Measurements from ENCODE around the gene NDOR1. TPM values are rescaled to one million over a fixed set of nuclear protein-coding genes. Genes with fewer than 3 reads are reported as not detected.

The NDOR1 gene
- total RNA-seq, 4 donors from 2014 or later: 5.3 to 11.2 (median 7.7) TPM

DNA sequence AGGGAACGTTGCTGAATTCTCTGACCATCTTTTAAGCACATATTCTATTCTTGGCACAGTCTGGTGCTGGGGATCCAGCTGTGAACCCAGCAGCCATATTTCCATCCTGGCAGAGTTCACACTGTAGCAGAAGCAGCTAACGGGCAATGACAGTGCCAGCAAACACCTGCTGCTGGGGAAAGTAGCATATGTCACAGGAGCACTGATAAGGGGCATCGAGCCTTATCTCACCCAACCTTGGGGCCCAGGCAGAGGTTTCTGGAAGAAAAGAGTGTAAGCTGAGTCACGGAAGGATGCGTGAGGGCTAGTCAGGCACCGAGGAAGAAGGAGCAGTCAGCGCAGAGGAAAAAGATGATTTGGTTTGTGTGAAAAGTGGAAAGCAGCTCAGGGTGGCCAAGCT is 1.1 kb downstream of the NDOR1 start:
- H3K4me1 ChIP-seq: peaks cover 32 to 53% (median 40%) of the 10 kb centered on the region in 3 donors
- DNase-seq: no peak
- H3K27me3 ChIP-seq: no peaks in the 10 kb centered on the region
- H3K9me3 ChIP-seq: no peaks in the 10 kb centered on the region
- peaks cover 0 to 26% (median 4%) of the 10 kb centered on the region in 3 donors for H3K36me3 ChIP-seq
- TF ChIP-seq POLR2A (IDR thresholded peaks at IDR 0.05): no peak
- TF ChIP-seq, protein P1, sequence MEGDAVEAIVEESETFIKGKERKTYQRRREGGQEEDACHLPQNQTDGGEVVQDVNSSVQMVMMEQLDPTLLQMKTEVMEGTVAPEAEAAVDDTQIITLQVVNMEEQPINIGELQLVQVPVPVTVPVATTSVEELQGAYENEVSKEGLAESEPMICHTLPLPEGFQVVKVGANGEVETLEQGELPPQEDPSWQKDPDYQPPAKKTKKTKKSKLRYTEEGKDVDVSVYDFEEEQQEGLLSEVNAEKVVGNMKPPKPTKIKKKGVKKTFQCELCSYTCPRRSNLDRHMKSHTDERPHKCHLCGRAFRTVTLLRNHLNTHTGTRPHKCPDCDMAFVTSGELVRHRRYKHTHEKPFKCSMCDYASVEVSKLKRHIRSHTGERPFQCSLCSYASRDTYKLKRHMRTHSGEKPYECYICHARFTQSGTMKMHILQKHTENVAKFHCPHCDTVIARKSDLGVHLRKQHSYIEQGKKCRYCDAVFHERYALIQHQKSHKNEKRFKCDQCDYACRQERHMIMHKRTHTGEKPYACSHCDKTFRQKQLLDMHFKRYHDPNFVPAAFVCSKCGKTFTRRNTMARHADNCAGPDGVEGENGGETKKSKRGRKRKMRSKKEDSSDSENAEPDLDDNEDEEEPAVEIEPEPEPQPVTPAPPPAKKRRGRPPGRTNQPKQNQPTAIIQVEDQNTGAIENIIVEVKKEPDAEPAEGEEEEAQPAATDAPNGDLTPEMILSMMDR (IDR thresholded peaks at IDR 0.05): no peak
- intact Hi-C loops (cut with DNase I): no loop called here
- 73 to 79% methylated on average over 6 of the region's 7 CpGs for WGBS, 2 donors
- peak overlapping the region in 1 of 4 donors; percentile 88 for H3K27ac ChIP-seq
- H3K4me3 ChIP-seq: peak overlapping the region in 3 of 4 donors; percentile 98 to 99 (median 98)

DNA sequence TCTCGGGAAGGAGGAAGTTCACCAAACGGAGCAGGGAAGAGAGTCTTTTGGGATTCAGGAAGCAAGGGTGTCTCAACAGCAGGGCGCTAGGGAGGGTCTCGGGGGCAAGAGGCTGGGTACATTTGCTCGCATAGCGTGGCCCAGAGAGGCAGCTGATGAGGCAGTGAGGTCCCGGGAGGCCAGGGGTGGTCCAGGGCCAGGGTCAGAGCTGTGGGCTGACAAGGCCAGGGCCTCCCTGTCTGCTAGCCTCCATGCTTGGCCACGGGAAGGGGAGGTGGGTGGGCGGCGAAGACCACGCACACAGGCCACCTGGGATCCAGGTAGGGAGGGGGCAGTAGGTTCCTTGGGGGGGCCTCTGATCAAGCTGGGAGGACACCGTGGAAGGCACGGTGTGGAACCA is 6.0 kb downstream of the NDOR1 start:
- H3K9me3 ChIP-seq: no peaks in the 10 kb centered on the region
- 86 to 91% methylated on average over 4 to 9 of the region's 13 CpGs for WGBS, 2 donors
- no peak overlapping the region for H3K4me3 ChIP-seq
- peaks cover 3 to 13% (median 6%) of the 10 kb centered on the region in 3 donors for H3K4me1 ChIP-seq
- H3K36me3 ChIP-seq: peaks cover 0 to 53% (median 4%) of the 10 kb centered on the region in 3 donors
- TF ChIP-seq, protein P1 (IDR thresholded peaks at IDR 0.05): no peak
- TF ChIP-seq POLR2A (IDR thresholded peaks at IDR 0.05): no peak
- no peak for DNase-seq
- no peak overlapping the region for H3K27ac ChIP-seq
- intact Hi-C loops (cut with DNase I): no loop called here
- H3K27me3 ChIP-seq: no peaks in the 10 kb centered on the region

DNA sequence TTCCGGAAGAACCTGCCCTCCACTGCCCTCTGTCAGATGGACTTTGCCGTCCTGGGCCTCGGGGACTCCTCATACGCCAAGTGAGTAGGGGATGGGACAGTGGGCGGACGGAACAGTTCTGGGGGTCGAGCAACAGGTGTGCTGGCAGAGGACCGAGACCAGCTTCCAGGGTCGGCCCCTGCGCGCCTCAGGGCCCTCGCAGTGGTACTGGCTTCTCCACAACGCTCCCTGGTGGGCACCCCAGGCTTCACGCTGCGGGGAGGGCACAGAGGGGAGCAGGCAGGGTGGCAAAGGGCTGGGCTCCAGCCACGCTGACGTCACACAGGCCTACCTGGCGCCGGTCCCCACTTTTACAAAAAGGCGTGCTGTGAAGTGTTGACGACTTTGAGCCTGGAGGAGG is 7.0 kb downstream of the NDOR1 start:
- no peak overlapping the region for H3K4me3 ChIP-seq
- peaks cover 0 to 55% (median 4%) of the 10 kb centered on the region in 3 donors for H3K36me3 ChIP-seq
- intact Hi-C loops (cut with DNase I): no loop called here

DNA sequence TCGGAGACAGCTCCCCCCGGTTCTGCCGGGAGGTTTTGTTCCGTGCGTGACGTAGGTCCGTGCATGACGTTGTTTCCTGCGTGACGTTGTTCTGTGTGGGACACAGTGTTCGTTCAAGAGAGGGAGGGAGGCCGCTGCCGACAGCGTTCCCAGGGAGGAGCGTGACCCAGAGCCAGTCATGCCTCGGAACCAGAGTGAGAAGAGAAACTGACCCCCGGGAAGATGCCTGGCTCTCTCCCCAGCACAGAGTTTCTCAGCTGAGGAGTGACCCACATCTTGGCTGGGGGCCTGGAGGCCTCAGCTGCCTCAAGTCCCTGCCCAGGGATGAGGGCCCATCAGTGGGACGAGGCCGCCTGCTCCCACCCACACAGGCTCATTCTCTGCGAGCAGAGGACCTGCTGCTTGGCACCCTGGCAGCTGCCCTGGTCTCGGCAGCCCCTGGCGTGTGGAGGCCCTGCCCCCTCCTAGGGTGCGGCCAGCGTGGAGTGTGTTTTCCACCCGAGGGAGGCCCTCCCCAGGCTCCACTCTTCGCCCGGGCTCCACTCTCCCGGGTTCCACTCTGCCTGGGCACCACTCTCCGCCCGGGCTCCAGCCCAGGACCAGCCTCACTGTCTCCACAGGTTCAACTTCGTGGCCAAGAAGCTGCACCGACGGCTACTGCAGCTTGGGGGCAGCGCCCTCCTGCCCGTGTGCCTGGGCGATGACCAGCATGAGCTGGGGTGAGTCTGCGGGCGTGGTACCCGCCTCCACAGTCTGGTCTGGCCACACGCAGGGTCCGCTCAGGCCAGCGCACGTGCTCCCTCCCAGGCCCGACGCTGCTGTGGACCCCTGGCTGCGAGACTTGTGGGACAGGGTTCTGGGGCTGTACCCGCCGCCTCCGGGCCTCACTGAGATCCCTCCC is 7.9 kb downstream of the NDOR1 start:
- Histone ChIP-seq H3K27me3 (no peaks in the 10 kb centered on the region), H3K4me1 (peaks cover 8 to 22% (median 14%) of the 10 kb centered on the region in 3 donors), H3K27ac (no peak overlapping the region), H3K9me3 (no peaks in the 10 kb centered on the region), H3K4me3 (no peak overlapping the region), H3K36me3 (peaks cover 0 to 53% (median 4%) of the 10 kb centered on the region in 3 donors)
- intact Hi-C loops (cut with DNase I): no loop called here
- WGBS, 2 donors: 92 to 94% methylated on average over 13 to 19 of the region's 49 CpGs
- no peak for DNase-seq
- TF ChIP-seq, protein P1 (IDR thresholded peaks at IDR 0.05): peak in 1 of 6 experiments; percentile 37
- TF ChIP-seq POLR2A (IDR thresholded peaks at IDR 0.05): no peak

More for the DNA sequence above, 7.0 kb downstream of the NDOR1 start:
- no peaks in the 10 kb centered on the region for H3K27me3 ChIP-seq
- 47 to 93% methylated on average over 7 to 12 of the region's 21 CpGs for whole genome bisulfite sequencing, 2 donors
- no peak for DNase-seq
- H3K27ac ChIP-seq: no peak overlapping the region
- H3K9me3 ChIP-seq: no peaks in the 10 kb centered on the region
- H3K4me1 ChIP-seq: peaks cover 6 to 14% (median 9%) of the 10 kb centered on the region in 3 donors
- no peak for TF ChIP-seq POLR2A (IDR thresholded peaks at IDR 0.05)
- TF ChIP-seq, protein P1 (IDR thresholded peaks at IDR 0.05): no peak

DNA sequence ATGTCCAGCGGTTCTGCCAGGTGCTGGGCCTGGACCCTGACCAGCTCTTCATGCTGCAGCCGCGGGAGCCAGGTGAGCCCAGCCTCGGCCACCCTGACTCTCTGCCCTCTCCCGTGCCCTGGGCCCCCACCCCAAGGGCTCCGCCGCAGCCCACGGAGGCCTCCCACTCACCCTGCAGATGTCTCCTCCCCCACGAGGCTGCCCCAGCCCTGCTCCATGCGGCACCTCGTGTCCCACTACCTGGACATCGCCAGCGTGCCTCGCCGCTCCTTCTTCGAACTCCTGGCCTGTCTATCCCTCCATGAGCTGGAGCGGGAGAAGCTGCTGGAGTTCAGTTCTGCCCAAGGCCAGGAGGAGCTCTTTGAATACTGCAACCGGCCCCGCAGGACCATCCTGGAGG is 9.1 kb downstream of the NDOR1 start:
- intact Hi-C loops (cut with DNase I): no loop called here
- Histone ChIP-seq H3K4me1 (peaks cover 15 to 31% (median 16%) of the 10 kb centered on the region in 3 donors), H3K27ac (no peak overlapping the region), H3K36me3 (peaks cover 0 to 41% (median 4%) of the 10 kb centered on the region in 3 donors), H3K27me3 (no peaks in the 10 kb centered on the region), H3K4me3 (no peak overlapping the region), H3K9me3 (no peaks in the 10 kb centered on the region)
- TF ChIP-seq, protein P1 (IDR thresholded peaks at IDR 0.05): no peak
- no peak for TF ChIP-seq POLR2A (IDR thresholded peaks at IDR 0.05)
- DNase-seq: no peak
- 78 to 80% methylated on average over 8 to 11 of the region's 19 CpGs for WGBS, 2 donors
